Measurements from ENCODE around the gene ZNF660.

The ZNF660 gene

GRCh38 chr3:44642337-44642736 lies 57.6 kb downstream of the ZNF660 start:
- FAIRE-seq = no peak

GRCh38 chr3:44643024-44643423 lies 58.3 kb downstream of the ZNF660 start:
- no peak for FAIRE-seq

- FAIRE-seq = no peak
Measured at GRCh38 chr3:44647771-44648170, 63.0 kb downstream of the ZNF660 start.

- FAIRE-seq = no peak
Measured at GRCh38 chr3:44648564-44649229, 63.9 kb downstream of the ZNF660 start, which contains the start of gene ZNF35. Gene ZNF35 (plus strand): TSS chr3:44648732. CDS start chr3:44651068, 2,336 bp downstream.

Measured in islet of Langerhans (tissue), 1 donor.